BLaER1 (cell line): ENCODE results near the gene CYREN.
"Not testable (repeated sequence)": the region's sequence is repeated elsewhere in the genome, so short reads cannot be mapped to it uniquely, and the experiment has no call there.

Experiments
- H3K27ac ChIP-seq: shearing (Covaris generic); formaldehyde crosslinking; 2 replicates; pipeline ENCODE4 v1.8.1; 2022
- H3K27me3 ChIP-seq: shearing (Covaris generic); formaldehyde crosslinking; 2 replicates; pipeline ENCODE4 v1.8.1; 2022
- H3K36me3 ChIP-seq: shearing (Covaris generic); formaldehyde crosslinking; 2 replicates; pipeline ENCODE4 v1.8.1; 2022
- H3K4me1 ChIP-seq: shearing (Covaris generic); formaldehyde crosslinking; 2 replicates; pipeline ENCODE4 v1.8.1; 2022
- H3K4me2 ChIP-seq: shearing (Covaris generic); formaldehyde crosslinking; 2 replicates; pipeline ENCODE4 v1.8.1; 2022
- H3K4me3 ChIP-seq: shearing (Covaris generic); formaldehyde crosslinking; 2 replicates; pipeline ENCODE4 v1.8.1; 2022
- H3K9ac ChIP-seq: shearing (Covaris generic); formaldehyde crosslinking; 2 replicates; pipeline ENCODE4 v1.8.1; 2022
- H3K9me3 ChIP-seq: shearing (Covaris generic); formaldehyde crosslinking; 2 replicates; pipeline ENCODE4 v1.8.1; 2022
- H4K20me1 ChIP-seq: shearing (Covaris generic); formaldehyde crosslinking; 2 replicates; pipeline ENCODE4 v1.8.1; 2022
- Cebpa-rat ChIP-seq: shearing (Covaris generic); IDR thresholded peaks from 2 replicates; pipeline ENCODE4 v1.8.1; 2022

Gene CYREN

DNA sequence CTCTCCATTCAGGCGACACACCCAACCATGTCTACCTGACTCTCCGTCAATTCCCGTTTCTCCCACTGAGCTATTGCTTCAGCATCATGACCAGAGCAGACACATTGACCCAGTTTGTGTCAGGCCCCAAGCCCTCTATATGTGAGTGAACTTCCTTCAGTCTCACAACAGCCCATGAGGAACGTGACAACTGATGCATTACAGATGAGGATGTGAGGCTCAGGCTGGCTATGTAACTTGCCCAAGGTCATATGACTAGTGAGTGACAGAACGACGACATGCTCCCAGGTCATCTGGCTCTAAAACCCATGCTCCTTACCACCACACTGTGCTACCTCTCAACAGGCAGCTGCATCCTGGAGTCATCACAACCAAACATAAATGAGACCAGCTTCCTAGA lies 19.0 kb downstream of the CYREN start:
- Histone ChIP-seq H3K4me3 (no peak overlapping the region), H3K36me3 (0 out of 2 replicates have a peak, but pooled peaks cover 9% of the 10 kb centered on the region), H4K20me1 (no peaks in the 10 kb centered on the region), H3K4me1 (peaks cover 51% of the 10 kb centered on the region), H3K9me3 (peaks cover 24% of the 10 kb centered on the region), H3K4me2 (peak overlapping the region; percentile 51; the same call in 1 of the 2 replicates), H3K9ac (no peak overlapping the region), H3K27me3 (no peaks in the 10 kb centered on the region), H3K27ac (no peak overlapping the region; the same call in 1 of the 2 replicates)
- no peak for TF ChIP-seq Cebpa-rat

GRCh38 chr7:135151132-135151531 lies 19.4 kb downstream of the CYREN start:
- H3K4me1 ChIP-seq: peaks cover 51% of the 10 kb centered on the region
- H3K27me3 ChIP-seq: no peaks in the 10 kb centered on the region
- H3K9me3 ChIP-seq: peaks cover 20% of the 10 kb centered on the region
- H3K27ac ChIP-seq: no peak overlapping the region; the same call in 1 of the 2 replicates
- peak overlapping the region; percentile 51; the same call in 1 of the 2 replicates for H3K4me2 ChIP-seq
- 0 out of 2 replicates have a peak, but pooled peaks cover 8% of the 10 kb centered on the region for H3K36me3 ChIP-seq
- H4K20me1 ChIP-seq: no peaks in the 10 kb centered on the region
- no peak for TF ChIP-seq Cebpa-rat
- H3K4me3 ChIP-seq: no peak overlapping the region
- no peak overlapping the region for H3K9ac ChIP-seq

- no peak overlapping the region for H3K9ac ChIP-seq
- H3K27ac ChIP-seq: no peak overlapping the region
- H3K4me2 ChIP-seq: peak overlapping the region; percentile 51; the same call in 1 of the 2 replicates
- no peaks in the 10 kb centered on the region for H3K36me3 ChIP-seq
- H3K9me3 ChIP-seq: peaks cover 11% of the 10 kb centered on the region
- no peaks in the 10 kb centered on the region for H3K27me3 ChIP-seq
- H4K20me1 ChIP-seq: no peaks in the 10 kb centered on the region
- TF ChIP-seq Cebpa-rat: no peak
- peaks cover 51% of the 10 kb centered on the region for H3K4me1 ChIP-seq
- no peak overlapping the region for H3K4me3 ChIP-seq
Measured at GRCh38 chr7:135150072-135150782, 20.3 kb downstream of the CYREN start.

GRCh38 chr7:135147899-135148721 lies 22.4 kb downstream of the CYREN start, which contains the start of gene TMEM140:
Gene TMEM140 (plus strand): TSS chr7:135148072. CDS start chr7:135164442, 16,370 bp downstream.
- H3K36me3 ChIP-seq: no peaks in the 10 kb centered on the region
- H3K4me3 ChIP-seq: peak within 1 kb of the TSS; percentile 64
- TF ChIP-seq Cebpa-rat: no peak
- peaks cover under 1% of the 10 kb centered on the region; the same call in 1 of the 2 replicates for H3K9me3 ChIP-seq
- peak within 1 kb of the TSS; percentile 72 for H3K9ac ChIP-seq
- peak within 1 kb of the TSS; percentile 88 for H3K4me2 ChIP-seq
- peaks cover 51% of the 10 kb centered on the region for H3K4me1 ChIP-seq
- no peaks in the 10 kb centered on the region for H4K20me1 ChIP-seq
- peak within 1 kb of the TSS; percentile 50 for H3K27ac ChIP-seq
- no peaks in the 10 kb centered on the region for H3K27me3 ChIP-seq

- H3K9ac ChIP-seq: peak overlapping the region; percentile 72
- H3K9me3 ChIP-seq: no peaks in the 10 kb centered on the region
- peak overlapping the region; percentile 50 for H3K27ac ChIP-seq
- peak overlapping the region; percentile 64 for H3K4me3 ChIP-seq
- H3K36me3 ChIP-seq: no peaks in the 10 kb centered on the region
- peaks cover 45% of the 10 kb centered on the region for H3K4me1 ChIP-seq
- no peak for TF ChIP-seq Cebpa-rat
- H4K20me1 ChIP-seq: no peaks in the 10 kb centered on the region
- H3K27me3 ChIP-seq: no peaks in the 10 kb centered on the region
- peak overlapping the region; percentile 88 for H3K4me2 ChIP-seq
Measured at GRCh38 chr7:135147341-135147898, 23.1 kb downstream of the CYREN start.

GRCh38 chr7:135143885-135144668 lies 26.4 kb downstream of the CYREN start:
- no peak overlapping the region for H3K4me2 ChIP-seq
- H3K4me3 ChIP-seq: no peak overlapping the region
- no peaks in the 10 kb centered on the region for H3K9me3 ChIP-seq
- H4K20me1 ChIP-seq: no peaks in the 10 kb centered on the region
- H3K36me3 ChIP-seq: no peaks in the 10 kb centered on the region
- no peak for TF ChIP-seq Cebpa-rat
- no peaks in the 10 kb centered on the region for H3K27me3 ChIP-seq
- no peak overlapping the region for H3K27ac ChIP-seq
- peaks cover 21% of the 10 kb centered on the region for H3K4me1 ChIP-seq
- no peak overlapping the region for H3K9ac ChIP-seq

DNA sequence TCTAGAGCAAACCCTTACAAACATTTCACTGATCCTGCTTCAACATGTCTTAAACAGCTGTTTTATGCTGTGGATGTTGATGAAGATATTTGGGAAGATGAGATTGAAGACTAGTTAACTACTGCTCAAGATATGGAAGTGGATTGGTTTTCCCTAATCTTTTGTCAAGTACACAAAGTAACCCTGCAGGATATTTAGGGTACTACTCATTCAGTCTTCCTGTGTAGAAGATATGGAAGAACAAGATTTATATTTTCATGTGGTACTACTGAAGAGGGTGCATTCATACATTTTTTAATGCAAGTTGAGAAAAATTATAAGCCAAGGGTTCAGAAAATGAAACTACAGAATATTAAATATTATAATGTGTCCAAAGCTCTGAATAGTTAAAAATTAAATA lies 40.9 kb downstream of the CYREN start:
- Histone ChIP-seq H3K9me3 (peaks cover 8% of the 10 kb centered on the region), H3K36me3 (no peaks in the 10 kb centered on the region), H4K20me1 (no peaks in the 10 kb centered on the region), H3K9ac (no peak overlapping the region), H3K27me3 (no peaks in the 10 kb centered on the region), H3K4me1 (peaks cover 6% of the 10 kb centered on the region; the same call in 1 of the 2 replicates), H3K4me3 (no peak overlapping the region), H3K4me2 (no peak overlapping the region), H3K27ac (no peak overlapping the region)
- TF ChIP-seq Cebpa-rat: no peak

GRCh38 chr7:135128931-135129330 lies 41.6 kb downstream of the CYREN start:
- Histone ChIP-seq H3K27me3 (no peaks in the 10 kb centered on the region), H3K27ac (no peak overlapping the region), H4K20me1 (no peaks in the 10 kb centered on the region), H3K4me3 (no peak overlapping the region), H3K4me2 (no peak overlapping the region), H3K36me3 (no peaks in the 10 kb centered on the region), H3K9me3 (peaks cover 8% of the 10 kb centered on the region), H3K9ac (no peak overlapping the region), H3K4me1 (peaks cover 6% of the 10 kb centered on the region; the same call in 1 of the 2 replicates)
- TF ChIP-seq Cebpa-rat: no peak

DNA sequence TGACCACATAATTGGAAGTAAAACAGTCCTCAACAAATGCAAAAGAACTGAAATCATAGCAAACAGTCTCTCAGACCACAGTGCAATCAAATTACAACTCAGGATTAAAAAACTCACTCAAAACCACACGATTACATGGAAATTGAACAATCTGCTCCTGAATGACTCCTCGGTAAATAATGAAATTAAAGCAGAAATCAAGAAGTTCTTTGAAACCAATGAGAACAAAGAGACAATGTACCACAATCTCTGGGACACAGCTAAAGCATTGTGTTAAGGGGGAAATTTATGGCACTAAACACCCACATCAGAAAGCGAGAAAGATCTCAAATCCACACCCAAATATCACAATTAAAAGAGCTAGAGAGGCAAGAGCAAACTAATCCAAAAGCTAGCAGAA lies 45.9 kb downstream of the CYREN start:
- peaks cover 25% of the 10 kb centered on the region for H3K9me3 ChIP-seq
- H3K4me3 ChIP-seq, H3K4me2 ChIP-seq, H4K20me1 ChIP-seq, H3K9ac ChIP-seq, H3K27me3 ChIP-seq, H3K27ac ChIP-seq, H3K36me3 ChIP-seq: not testable (repeated sequence)
- peaks cover 10% of the 10 kb centered on the region for H3K4me1 ChIP-seq
